WTC11 (cell line): Measurements from ENCODE around the gene TOPAZ1.

Experiments
- CTCF ChIP-seq: fragments of 200-600 bp; IDR thresholded peaks from 2 replicates; pipeline ENCODE4 v1.8.0; 2022; ENCODE audit warnings: antibody characterized with exemption
- E2F4 ChIP-seq: sonication (generic); formaldehyde crosslinking; IDR thresholded peaks from 2 replicates; pipeline ENCODE4 v1.8.1; 2022; ENCODE audit warnings: low read depth, mild to moderate bottlenecking, moderate library complexity, missing genetic modification reagents, borderline replicate concordance
- FOXJ3 ChIP-seq: sonication (generic); formaldehyde crosslinking; IDR thresholded peaks from 2 replicates; pipeline ENCODE4 v1.9.0; 2021; ENCODE audit warnings: missing genetic modification reagents, mild to moderate bottlenecking, borderline replicate concordance
- NR3C1 ChIP-seq: sonication (generic); formaldehyde crosslinking; conservative IDR thresholded peaks from 2 replicates; pipeline ENCODE4 v1.8.1; 2023; ENCODE audit warnings: low read depth, mild to moderate bottlenecking, missing genetic modification reagents
- SMAD3 ChIP-seq: sonication (generic); formaldehyde crosslinking; IDR thresholded peaks from 2 replicates; pipeline ENCODE4 v1.8.0; 2022; ENCODE audit warnings: missing genetic modification reagents, mild to moderate bottlenecking, borderline replicate concordance
- ZNF317 ChIP-seq: sonication (generic); formaldehyde crosslinking; IDR thresholded peaks from 2 replicates; pipeline ENCODE4 v1.8.1; 2023; ENCODE audit warnings: low read depth, mild to moderate bottlenecking, moderate library complexity, missing genetic modification reagents, borderline replicate concordance
- TF ChIP-seq, protein P1 (sequence below): sonication (generic); formaldehyde crosslinking; IDR thresholded peaks from 2 replicates; pipeline ENCODE4 v1.8.0; 2022; ENCODE audit warnings: mild to moderate bottlenecking, missing genetic modification reagents
- TF ChIP-seq, protein P2 (sequence below): sonication (generic); formaldehyde crosslinking; IDR thresholded peaks from 2 replicates; pipeline ENCODE4 v1.8.1; 2023; ENCODE audit warnings: mild to moderate bottlenecking, moderate library complexity, missing genetic modification reagents

GRCh38 chr3:44222337-44222736 lies 19.3 kb upstream of the TOPAZ1 start:
- no peak for TF ChIP-seq CTCF
- TF ChIP-seq, protein P1, sequence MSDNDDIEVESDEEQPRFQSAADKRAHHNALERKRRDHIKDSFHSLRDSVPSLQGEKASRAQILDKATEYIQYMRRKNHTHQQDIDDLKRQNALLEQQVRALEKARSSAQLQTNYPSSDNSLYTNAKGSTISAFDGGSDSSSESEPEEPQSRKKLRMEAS (CRISPR knock-in tag) = no peak
- no peak for TF ChIP-seq E2F4 (CRISPR knock-in tag)
- TF ChIP-seq, protein P2, sequence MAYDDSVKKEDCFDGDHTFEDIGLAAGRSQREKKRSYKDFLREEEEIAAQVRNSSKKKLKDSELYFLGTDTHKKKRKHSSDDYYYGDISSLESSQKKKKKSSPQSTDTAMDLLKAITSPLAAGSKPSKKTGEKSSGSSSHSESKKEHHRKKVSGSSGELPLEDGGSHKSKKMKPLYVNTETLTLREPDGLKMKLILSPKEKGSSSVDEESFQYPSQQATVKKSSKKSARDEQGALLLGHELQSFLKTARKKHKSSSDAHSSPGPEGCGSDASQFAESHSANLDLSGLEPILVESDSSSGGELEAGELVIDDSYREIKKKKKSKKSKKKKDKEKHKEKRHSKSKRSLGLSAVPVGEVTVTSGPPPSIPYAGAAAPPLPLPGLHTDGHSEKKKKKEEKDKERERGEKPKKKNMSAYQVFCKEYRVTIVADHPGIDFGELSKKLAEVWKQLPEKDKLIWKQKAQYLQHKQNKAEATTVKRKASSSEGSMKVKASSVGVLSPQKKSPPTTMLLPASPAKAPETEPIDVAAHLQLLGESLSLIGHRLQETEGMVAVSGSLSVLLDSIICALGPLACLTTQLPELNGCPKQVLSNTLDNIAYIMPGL (CRISPR knock-in tag) = no peak
- no peak for TF ChIP-seq SMAD3
- TF ChIP-seq ZNF317 (CRISPR knock-in tag) = no peak
- no peak for TF ChIP-seq FOXJ3 (CRISPR knock-in tag)
- TF ChIP-seq NR3C1 (CRISPR knock-in tag) = no peak
